Activated T-helper 1 cell treated with anti-CD3 and anti-CD28 coated beads, Interleukin-12 subunit alpha, Interleukin-12 subunit beta, Interleukin-2, Interleukin-4 antibody, amounts not matched to agents 30 ng/mL and 10 ng/mL and 1 ng/mL, durations not matched to agents 14 hours and 24 hours and 36 hours (primary cell): ENCODE results near the gene ATL2. TPM values are rescaled to one million over a fixed set of nuclear protein-coding genes. Genes with fewer than 3 reads are reported as not detected.

Source experiments
- total RNA-seq: library from RNA; stranded (reverse); gene quantifications from 2 replicates; pipeline ENCODE4 v1.2.3, GENCODE V29; 2022

ATL2 gene
- total RNA-seq, 1 donor from 2014 or later = 62.1 TPM

Other genes with a start within 250 kb of the ATL2 start
- gene HNRNPLL, start 225.7 kb upstream of the ATL2 start, total RNA-seq = 85.8 and 91.5 TPM in 2 replicates